Activated CD8-positive, alpha-beta memory T cell treated with anti-CD3 and anti-CD28 coated beads, Interleukin-2, amount 10 ng/mL, durations not matched to agents 7 days and 5 days (primary cell): ENCODE data around the gene NLRX1. TPM values are rescaled to one million over a fixed set of nuclear protein-coding genes. Genes with fewer than 3 reads are reported as not detected.
A peak's percentile ranks its signal among the peaks of the same experiment; 100 is the strongest.

Experiments
- ATAC-seq: fragments of 150-1000 bp; cut with Tn5 transposase; one replicate; pipeline ENCODE4 v1.10.0; 2021; ENCODE audit warnings: moderate library complexity
- CTCF ChIA-PET: fragments of 350-600 bp; sonication (Branson Sonifier 250); formaldehyde crosslinking; loops from one replicate; lab custom pipeline; 2021; ENCODE audit warnings: antibody characterized with exemption; lab: Charles Lee
- DNase-seq: peaks from one replicate; pipeline ENCODE4 v3.0.0-alpha.2; 2020
- H3K27ac Mint-ChIP-seq: one replicate; pipeline ENCODE4 v1.8.0; 2021; ENCODE audit warnings: mild to moderate bottlenecking, mixed read lengths
- H3K27me3 Mint-ChIP-seq: one replicate; pipeline ENCODE4 v1.8.0; 2021; ENCODE audit warnings: mixed read lengths
- H3K36me3 Mint-ChIP-seq: one replicate; pipeline ENCODE4 v1.8.0; 2021; ENCODE audit warnings: mild to moderate bottlenecking, mixed read lengths
- H3K4me1 Mint-ChIP-seq: one replicate; pipeline ENCODE4 v1.8.0; 2021; ENCODE audit warnings: mixed read lengths
- H3K4me3 Mint-ChIP-seq: one replicate; pipeline ENCODE4 v1.8.0; 2021; ENCODE audit warnings: mild to moderate bottlenecking, moderate library complexity, mixed read lengths
- H3K9me3 Mint-ChIP-seq: one replicate; pipeline ENCODE4 v1.8.0; 2022; ENCODE audit warnings: low read depth, mixed read lengths
- total RNA-seq, 2 experiments: library from RNA; stranded (reverse); gene quantifications; one replicate each; pipeline ENCODE4 v1.2.3, GENCODE V29; 2021

NLRX1 gene
- total RNA-seq, 2 experiments from 2014 or later, result 21.2 to 22.2 TPM

DNA sequence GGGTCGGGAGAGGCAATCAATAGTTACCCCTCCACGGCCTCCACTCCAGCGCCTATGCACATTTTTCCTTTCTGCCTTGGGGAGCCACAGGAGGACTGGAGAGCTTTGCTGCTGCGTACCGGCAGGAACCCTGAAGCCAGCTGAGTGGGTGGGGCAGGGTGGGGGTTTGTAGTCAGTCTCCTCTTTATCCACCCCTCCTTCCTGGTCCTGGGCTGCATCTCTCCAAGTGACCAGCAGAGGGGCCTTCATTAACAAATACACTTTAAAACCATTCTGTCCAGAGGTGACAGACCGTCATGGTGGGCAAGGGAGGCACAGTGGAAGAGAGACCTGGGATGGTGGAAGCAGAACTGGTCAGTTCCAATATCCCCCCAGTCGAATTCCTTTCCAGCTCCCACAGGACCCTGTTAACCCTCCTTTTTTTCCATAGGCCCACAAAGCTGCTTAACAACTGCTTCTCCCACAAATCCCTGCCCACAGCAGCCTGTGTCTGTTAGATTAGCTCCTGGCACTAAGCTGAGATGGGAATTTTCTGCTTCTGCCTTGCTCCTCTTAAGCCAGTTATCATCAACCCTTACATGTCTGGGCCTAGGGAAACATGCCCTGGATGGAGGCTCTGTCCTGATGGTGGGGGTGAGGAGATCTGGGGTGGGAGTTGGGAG is 23.6 kb upstream of the NLRX1 start:
- Mint-ChIP-seq H3K4me1 (peaks cover 9% of the 10 kb centered on the region), H3K27ac (no peak overlapping the region), H3K4me3 (no peak overlapping the region), H3K27me3 (peaks cover 44% of the 10 kb centered on the region), H3K9me3 (no peaks in the 10 kb centered on the region), H3K36me3 (no peaks in the 10 kb centered on the region)
- CTCF ChIA-PET, result interaction anchor here (1.2 to 2.0 kb wide), 4 partner anchors 34 to 193 kb away, joined by 3 to 6 read pairs (median 4); no protein-coding TSS in a partner anchor
- ATAC-seq (peak; percentile 54), DNase-seq (peak; percentile 67)

GRCh38 chr11:119145551-119145950 is 23.0 kb upstream of the NLRX1 start:
- Mint-ChIP-seq H3K36me3 (no peaks in the 10 kb centered on the region), H3K27me3 (peaks cover 49% of the 10 kb centered on the region), H3K4me3 (no peak overlapping the region), H3K9me3 (no peaks in the 10 kb centered on the region), H3K4me1 (peaks cover 10% of the 10 kb centered on the region), H3K27ac (no peak overlapping the region)
- DNase-seq (no peak), ATAC-seq (no peak)
- CTCF ChIA-PET, result interaction anchor here (0.8 to 2.0 kb wide), 5 partner anchors 33 to 192 kb away, joined by 3 to 6 read pairs (median 3); no protein-coding TSS in a partner anchor

DNA sequence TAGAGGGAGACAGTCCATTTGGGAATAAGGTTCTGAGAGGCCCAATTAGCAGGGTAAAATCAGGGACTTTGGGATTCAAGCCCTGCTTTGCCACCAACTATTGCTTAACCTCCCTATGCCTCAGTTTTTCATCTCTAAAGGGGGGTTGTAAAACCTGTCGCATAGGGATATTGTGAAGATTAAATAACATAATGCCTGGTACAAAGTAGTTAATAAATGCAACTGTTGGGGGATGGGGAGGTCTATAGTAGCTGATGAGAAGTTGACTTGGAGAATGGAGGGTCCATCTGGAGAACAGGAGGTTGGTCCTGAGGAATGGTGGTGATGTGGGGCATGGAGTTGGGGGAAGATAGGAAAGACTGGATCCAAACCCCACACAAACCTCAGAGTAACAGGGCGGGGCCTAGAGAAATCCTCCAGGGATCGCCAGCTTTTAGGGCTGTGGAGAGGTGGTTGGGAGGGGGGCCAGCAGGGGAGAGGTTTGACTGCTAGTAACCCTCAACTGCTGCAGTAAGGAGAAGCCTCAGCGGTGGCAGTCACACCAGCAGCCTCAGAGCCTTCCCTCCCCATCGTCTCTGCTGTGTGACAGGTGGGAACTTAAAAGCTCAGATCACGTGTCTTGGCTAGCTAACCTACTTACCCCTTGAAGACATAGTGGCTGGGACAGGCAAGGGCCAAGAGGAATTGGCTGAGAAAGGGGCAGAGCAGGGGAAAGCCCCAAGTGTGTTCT is 20.8 kb upstream of the NLRX1 start:
- H3K4me1 Mint-ChIP-seq, result peaks cover 10% of the 10 kb centered on the region
- no peaks in the 10 kb centered on the region for H3K9me3 Mint-ChIP-seq
- ATAC-seq (no peak), DNase-seq (no peak)
- H3K4me3 Mint-ChIP-seq, result no peak overlapping the region
- no peak overlapping the region for H3K27ac Mint-ChIP-seq
- no peaks in the 10 kb centered on the region for H3K36me3 Mint-ChIP-seq
- H3K27me3 Mint-ChIP-seq, result peaks cover 69% of the 10 kb centered on the region
- CTCF ChIA-PET, result interaction anchor here (1.3 to 1.6 kb wide), 3 partner anchors 14 to 176 kb away, joined by 4 to 8 read pairs (median 6); partner anchors contain the start of gene CBL

- Mint-ChIP-seq H3K9me3 (no peaks in the 10 kb centered on the region), H3K27me3 (peaks cover 71% of the 10 kb centered on the region), H3K4me1 (peaks cover 10% of the 10 kb centered on the region), H3K36me3 (no peaks in the 10 kb centered on the region), H3K27ac (no peak overlapping the region), H3K4me3 (peak overlapping the region; percentile 61)
- DNase-seq (no peak), ATAC-seq (no peak)
- CTCF ChIA-PET, result interaction anchor here (0.7 to 1.6 kb wide), 6 partner anchors 15 to 190 kb away, joined by 3 to 8 read pairs (median 5); partner anchors contain the start of gene CBL
Measured at GRCh38 chr11:119148720-119149017, 19.9 kb upstream of the NLRX1 start.

GRCh38 chr11:119149018-119149785 is 19.3 kb upstream of the NLRX1 start, which contains the start of gene ABCG4:
Gene ABCG4, plus strand, starts transcription at chr11:119149052. Its CDS starts 914 bp downstream, at chr11:119149966.
- Mint-ChIP-seq H3K9me3 (no peaks in the 10 kb centered on the region), H3K4me1 (peaks cover 10% of the 10 kb centered on the region), H3K4me3 (peak within 1 kb of the TSS; percentile 61), H3K27me3 (peaks cover 72% of the 10 kb centered on the region), H3K36me3 (no peaks in the 10 kb centered on the region), H3K27ac (no peak within 1 kb of the TSS)
- DNase-seq (no peak), ATAC-seq (peak; percentile 75)
- CTCF ChIA-PET, result interaction anchor here (0.7 to 1.6 kb wide), 6 partner anchors 15 to 189 kb away, joined by 3 to 8 read pairs (median 5); partner anchors contain the start of gene CBL

GRCh38 chr11:119149786-119150275 is 18.7 kb upstream of the NLRX1 start:
- no peak for ATAC-seq
- Mint-ChIP-seq H3K36me3 (no peaks in the 10 kb centered on the region), H3K27ac (no peak overlapping the region), H3K4me1 (peaks cover 10% of the 10 kb centered on the region), H3K4me3 (no peak overlapping the region), H3K9me3 (no peaks in the 10 kb centered on the region), H3K27me3 (peaks cover 74% of the 10 kb centered on the region)
- CTCF ChIA-PET, result interaction anchor here (1.0 kb wide), 1 partner anchor 43 kb away, joined by 3 read pairs; no protein-coding TSS in a partner anchor
- DNase-seq, result no peak

- Mint-ChIP-seq H3K27me3 (peaks cover 72% of the 10 kb centered on the region), H3K9me3 (no peaks in the 10 kb centered on the region), H3K4me3 (no peak overlapping the region), H3K27ac (no peak overlapping the region), H3K36me3 (no peaks in the 10 kb centered on the region), H3K4me1 (peaks cover 14% of the 10 kb centered on the region)
- ATAC-seq (no peak), DNase-seq (no peak)
- CTCF ChIA-PET, result interaction anchor here (1.9 to 2.6 kb wide), 2 partner anchors 17 to 186 kb away, joined by 9 to 10 read pairs; no protein-coding TSS in a partner anchor
Measured at GRCh38 chr11:119152043-119152442, 16.5 kb upstream of the NLRX1 start.

- CTCF ChIA-PET, result interaction anchor here (1.0 to 2.6 kb wide), 4 partner anchors 16 to 186 kb away, joined by 3 to 10 read pairs (median 6); no protein-coding TSS in a partner anchor
- no peak for DNase-seq
Measured at GRCh38 chr11:119152604-119153003, 15.9 kb upstream of the NLRX1 start.

DNA sequence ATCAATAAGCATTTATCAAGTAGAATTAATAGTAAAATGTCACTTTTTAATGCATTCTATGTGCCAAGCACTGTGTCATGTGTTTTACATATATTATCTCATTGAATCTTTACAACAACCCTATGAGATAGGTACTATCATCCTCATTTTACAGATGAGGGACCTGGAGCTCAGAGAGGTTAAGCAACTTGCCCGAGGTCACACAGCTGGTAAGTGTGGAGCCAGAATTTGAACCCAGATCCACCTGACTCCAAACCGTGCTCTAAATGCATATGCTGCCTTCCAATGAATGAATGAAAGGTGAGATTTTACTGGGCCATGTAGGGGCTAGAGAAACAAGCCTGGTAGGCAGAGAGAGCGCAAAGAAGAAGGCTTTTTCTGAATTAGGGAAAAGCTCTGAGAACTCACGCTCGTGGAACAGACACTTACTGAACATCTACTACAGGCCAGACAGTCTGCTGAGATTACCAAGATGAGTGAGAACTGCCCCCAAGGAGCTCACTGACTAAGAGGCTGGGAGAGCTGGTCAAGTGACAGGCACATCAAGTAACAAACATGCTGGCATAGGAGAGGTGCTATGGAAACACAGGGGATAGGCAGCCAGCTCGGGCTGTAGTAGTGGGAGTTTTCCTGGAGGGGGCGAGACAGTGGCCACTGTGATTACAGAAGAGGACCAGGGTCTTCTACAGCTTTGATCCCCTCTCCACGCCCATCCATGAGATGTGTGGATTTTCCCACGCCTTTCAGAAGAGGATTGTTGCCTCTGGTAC is 15.3 kb upstream of the NLRX1 start:
- H3K4me1 Mint-ChIP-seq, result peaks cover 11% of the 10 kb centered on the region
- H3K27ac Mint-ChIP-seq, result no peak overlapping the region
- CTCF ChIA-PET, result interaction anchor here (1.0 to 2.6 kb wide), 4 partner anchors 16 to 185 kb away, joined by 3 to 10 read pairs (median 6); no protein-coding TSS in a partner anchor
- ATAC-seq (no peak), DNase-seq (no peak)
- H3K36me3 Mint-ChIP-seq, result no peaks in the 10 kb centered on the region
- H3K4me3 Mint-ChIP-seq, result no peak overlapping the region
- peaks cover 60% of the 10 kb centered on the region for H3K27me3 Mint-ChIP-seq
- no peaks in the 10 kb centered on the region for H3K9me3 Mint-ChIP-seq

More at GRCh38 chr11:119152604-119153003, 15.9 kb upstream of the NLRX1 start:
- H3K4me1 Mint-ChIP-seq, result peaks cover 14% of the 10 kb centered on the region
- no peaks in the 10 kb centered on the region for H3K36me3 Mint-ChIP-seq
- H3K27ac Mint-ChIP-seq, result no peak overlapping the region
- no peak for ATAC-seq
- H3K9me3 Mint-ChIP-seq, result no peaks in the 10 kb centered on the region
- H3K4me3 Mint-ChIP-seq, result no peak overlapping the region
- peaks cover 67% of the 10 kb centered on the region for H3K27me3 Mint-ChIP-seq

GRCh38 chr11:119154178-119154577 is 14.3 kb upstream of the NLRX1 start:
- Mint-ChIP-seq H3K9me3 (no peaks in the 10 kb centered on the region), H3K36me3 (no peaks in the 10 kb centered on the region), H3K27ac (no peak overlapping the region), H3K27me3 (peaks cover 54% of the 10 kb centered on the region), H3K4me3 (no peak overlapping the region), H3K4me1 (peaks cover 5% of the 10 kb centered on the region)
- CTCF ChIA-PET, result interaction anchor here (0.6 to 1.7 kb wide), 3 partner anchors 15 to 44 kb away, joined by 3 to 5 read pairs (median 5); no protein-coding TSS in a partner anchor
- DNase-seq, result no peak
- ATAC-seq, result no peak

DNA sequence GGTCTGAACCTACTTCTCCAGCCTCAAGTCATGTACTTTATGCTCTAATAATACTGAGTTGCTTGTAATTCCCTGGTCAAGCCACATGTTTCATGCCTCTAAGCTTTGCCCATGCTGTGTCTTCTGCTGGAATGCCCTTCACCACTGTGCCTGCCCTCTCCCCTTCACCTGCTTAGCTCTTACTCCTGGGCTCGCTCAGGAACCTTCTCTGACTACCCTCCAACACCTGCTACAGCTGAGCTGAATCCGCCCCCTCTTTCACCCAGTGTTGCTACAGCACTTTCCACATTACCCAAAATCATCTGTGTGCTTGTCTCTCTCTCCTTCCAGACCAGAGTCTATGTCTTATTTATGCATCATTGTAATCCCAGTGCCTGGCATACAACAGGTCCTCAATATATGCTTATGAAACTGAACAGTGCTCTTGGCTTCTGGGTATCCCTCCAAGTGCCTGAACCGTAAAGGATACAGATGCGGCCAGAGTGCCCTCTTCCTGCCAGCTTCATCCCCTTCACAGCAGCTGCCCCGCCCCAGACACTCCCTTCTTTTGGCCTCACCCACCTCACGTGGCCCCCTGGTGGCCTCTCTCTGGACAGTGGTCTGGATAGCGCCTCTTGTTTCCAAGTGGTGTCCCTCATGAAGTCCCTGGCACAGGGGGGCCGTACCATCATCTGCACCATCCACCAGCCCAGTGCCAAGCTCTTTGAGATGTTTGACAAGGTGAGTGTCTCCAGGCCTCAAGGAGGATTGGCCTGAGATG is 12.6 kb upstream of the NLRX1 start:
- no peaks in the 10 kb centered on the region for H3K9me3 Mint-ChIP-seq
- H3K4me1 Mint-ChIP-seq, result peaks cover 4% of the 10 kb centered on the region
- H3K27me3 Mint-ChIP-seq, result peaks cover 41% of the 10 kb centered on the region
- DNase-seq, result no peak
- no peak overlapping the region for H3K27ac Mint-ChIP-seq
- CTCF ChIA-PET, result interaction anchor here (1.3 to 1.9 kb wide), 4 partner anchors 11 to 54 kb away, joined by 3 to 4 read pairs (median 3); partner anchors contain the start of genes DPAGT1 and HINFP
- no peaks in the 10 kb centered on the region for H3K36me3 Mint-ChIP-seq
- H3K4me3 Mint-ChIP-seq, result no peak overlapping the region
- ATAC-seq, result no peak
